H4 (cell line): ENCODE data around the gene SERINC5. TPM values are rescaled to one million over a fixed set of nuclear protein-coding genes. Genes with fewer than 3 reads are reported as not detected.
"Not testable (repeated sequence)": the region's sequence is repeated elsewhere in the genome, so short reads cannot be mapped to it uniquely, and the experiment has no call there.

Experiments used
- DNase-seq: peaks from one replicate; pipeline ENCODE4 v3.0.0-alpha.2; 2015; ENCODE audit warnings: low spot score
- total RNA-seq: library from RNA; depleted of rRNA; stranded (reverse); fragments of >200 nt; shearing (Covaris generic); gene quantifications from 2 replicates; pipeline ENCODE4 v1.2.3, GENCODE V29; 2014; rRNA removed

Gene SERINC5
- total RNA-seq, result 10.1 and 15.6 TPM in 2 replicates

DNA sequence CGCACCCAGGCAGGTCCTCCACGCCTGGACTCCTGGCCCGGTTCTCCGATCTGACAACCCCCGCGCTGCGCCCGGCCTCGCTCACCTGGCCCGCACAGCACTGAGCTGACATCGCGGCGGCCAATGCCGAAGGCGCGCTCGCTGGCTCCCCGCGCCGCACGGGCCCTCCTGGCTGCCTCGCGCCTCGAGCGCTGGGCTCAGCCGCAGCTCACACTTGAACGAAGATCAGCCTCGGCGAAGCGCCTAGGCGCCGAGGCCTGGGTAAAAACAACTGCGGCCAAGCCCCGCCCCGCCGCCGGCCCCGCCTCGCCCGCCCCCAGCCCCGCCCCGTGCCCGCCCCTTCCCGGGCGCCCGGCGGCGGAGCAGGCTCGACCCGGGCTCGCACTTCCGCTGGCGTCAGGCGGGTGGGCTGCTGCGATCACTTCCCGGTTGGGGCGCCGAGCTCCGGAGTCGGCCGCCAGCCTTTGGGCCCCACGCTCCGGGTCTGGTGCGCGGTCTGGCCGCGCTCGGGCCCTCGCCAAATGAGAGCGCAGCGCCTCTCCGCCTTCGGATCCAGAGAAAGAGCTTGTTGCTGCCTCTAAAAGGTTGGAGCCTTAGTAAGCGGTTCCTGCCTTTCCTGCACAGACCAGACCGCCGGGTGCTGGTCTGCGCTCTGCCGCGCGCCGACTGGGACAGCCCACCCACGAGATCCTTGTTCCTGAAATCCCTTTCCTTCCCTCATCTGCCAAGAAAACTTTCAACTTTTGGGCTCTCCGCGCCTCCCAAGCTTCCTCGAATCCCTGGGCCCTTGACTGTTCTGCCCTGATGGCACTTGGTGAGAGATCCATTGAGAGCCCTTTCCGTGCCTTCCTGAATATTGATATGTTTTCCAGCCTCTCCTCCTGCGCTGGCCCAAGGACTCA is at the start of gene SERINC5:
SERINC5 (minus strand) TSS at position 238 of the 902 bp plus-strand sequence; CDS start at position 112, 126 bp downstream.
- DNase-seq, result peak; percentile 53

- DNase-seq, result no peak
Observed at GRCh38 chr5:80302636-80303035, 46.8 kb upstream of the SERINC5 start.

DNA sequence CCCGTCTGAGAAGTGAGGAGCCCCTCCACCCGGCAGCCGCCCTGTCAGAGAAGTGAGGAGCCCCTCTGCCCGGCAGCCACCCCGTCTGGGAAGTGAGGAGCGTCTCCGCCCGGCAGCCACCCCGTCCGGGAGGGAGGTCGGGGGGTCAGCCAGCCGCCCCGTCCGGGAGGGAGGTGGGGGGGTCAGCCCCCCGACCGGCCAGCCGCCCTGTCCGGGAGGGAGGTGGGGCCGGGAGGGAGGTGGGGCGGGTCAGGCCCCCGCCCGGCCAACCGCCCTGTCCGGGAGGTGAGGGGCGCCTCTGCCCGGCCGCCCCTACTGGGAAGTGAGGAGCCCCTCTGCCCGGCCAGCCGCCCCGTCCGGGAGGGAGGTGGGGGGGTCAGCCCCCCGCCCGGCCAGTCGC is 45.5 kb upstream of the SERINC5 start:
- DNase-seq, result not testable (repeated sequence)

DNA sequence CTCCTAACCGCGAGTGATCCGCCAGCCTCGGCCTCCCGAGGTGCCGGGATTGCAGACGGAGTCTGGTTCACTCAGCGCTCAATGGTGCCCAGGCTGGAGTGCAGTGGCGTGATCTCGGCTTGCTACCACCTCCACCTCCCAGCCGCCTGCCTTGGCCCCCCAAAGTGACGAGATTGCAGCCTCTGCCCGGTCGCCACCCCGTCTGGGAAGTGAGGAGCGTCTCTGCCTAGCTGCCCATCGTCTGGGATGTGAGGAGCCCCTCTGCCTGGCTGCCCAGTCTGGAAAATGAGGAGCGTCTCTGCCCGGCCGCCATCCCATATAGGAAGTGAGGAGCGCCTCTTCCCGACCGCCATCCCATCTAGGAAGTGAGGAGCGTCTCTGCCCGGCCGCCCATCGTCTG is 44.9 kb upstream of the SERINC5 start:
- DNase-seq, result not testable (repeated sequence)

- no peak for DNase-seq
Observed at GRCh38 chr5:80300125-80300524, 44.3 kb upstream of the SERINC5 start.

- no peak for DNase-seq
Observed at GRCh38 chr5:80299601-80300000, 43.8 kb upstream of the SERINC5 start.

- DNase-seq, result no peak
Observed at GRCh38 chr5:80296121-80296520, 40.3 kb upstream of the SERINC5 start.

DNA sequence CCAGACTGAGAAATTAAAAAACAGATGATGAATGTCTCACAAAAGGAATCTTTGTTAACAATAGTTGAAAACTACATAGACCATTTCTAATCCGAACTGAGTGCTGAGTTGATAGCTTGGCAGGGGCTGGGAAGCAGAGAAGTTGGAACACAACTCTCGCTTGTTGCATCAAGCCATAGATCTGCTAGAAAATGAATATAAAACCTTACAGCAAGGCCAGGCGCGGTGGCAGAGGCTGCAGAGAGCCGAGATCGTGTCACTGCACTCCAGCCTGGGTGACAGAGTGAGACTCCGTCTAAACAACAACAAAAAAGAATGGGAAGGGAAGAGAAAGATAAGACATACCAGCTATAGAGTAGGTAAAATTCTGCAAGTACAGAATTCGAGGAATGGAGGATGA is 35.9 kb upstream of the SERINC5 start:
- DNase-seq, result no peak

- no peak for DNase-seq
Observed at GRCh38 chr5:80289320-80289719, 33.5 kb upstream of the SERINC5 start.

GRCh38 chr5:80288177-80288576 is 32.3 kb upstream of the SERINC5 start:
- no peak for DNase-seq

GRCh38 chr5:80284720-80285119 is 28.9 kb upstream of the SERINC5 start:
- no peak for DNase-seq

- DNase-seq, result no peak
Observed at GRCh38 chr5:80283360-80283759, 27.5 kb upstream of the SERINC5 start.

DNA sequence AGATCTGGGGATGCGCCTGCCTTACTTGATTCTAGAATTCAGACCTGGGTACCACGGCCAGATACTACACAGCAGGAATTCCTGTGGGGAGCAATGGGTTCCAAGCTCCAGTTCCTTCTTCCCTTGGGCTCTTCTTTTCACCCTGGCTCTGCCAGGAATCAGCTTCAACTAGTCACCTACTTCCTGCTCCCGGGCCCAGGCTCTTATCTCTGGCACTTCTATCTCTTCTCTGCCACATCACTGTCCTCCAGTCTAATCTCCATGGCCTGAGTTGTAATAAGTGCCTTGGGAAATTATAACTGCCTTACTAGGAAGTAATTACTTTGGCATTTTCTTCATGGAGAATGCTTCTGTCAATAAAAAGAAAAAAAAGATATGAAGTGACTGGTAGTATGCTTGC is 26.2 kb upstream of the SERINC5 start:
- no peak for DNase-seq

DNA sequence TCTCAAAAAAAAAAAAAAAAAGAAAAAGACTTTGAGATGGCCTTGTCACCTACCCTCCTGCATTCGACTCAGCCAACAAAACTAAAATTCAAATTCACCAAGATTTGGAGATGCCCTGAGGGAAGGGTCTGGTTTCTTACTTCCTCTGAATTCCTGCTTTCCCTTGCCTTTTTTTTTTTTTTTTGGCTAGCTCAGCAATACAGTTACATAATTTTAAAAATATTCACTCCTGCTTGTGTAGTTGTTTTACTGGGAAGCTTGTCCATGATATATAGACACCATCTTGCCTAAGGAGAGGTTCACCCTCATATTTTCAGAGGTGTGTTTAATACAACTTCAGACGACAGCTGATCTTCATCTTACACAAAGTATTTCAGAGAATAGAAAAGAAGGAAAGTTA is 21.3 kb upstream of the SERINC5 start:
- no peak for DNase-seq

- DNase-seq, result no peak
Observed at GRCh38 chr5:80276186-80276585, 20.3 kb upstream of the SERINC5 start.

- no peak for DNase-seq
Observed at GRCh38 chr5:80275347-80275746, 19.5 kb upstream of the SERINC5 start.

- DNase-seq, result not testable (repeated sequence)
Observed at GRCh38 chr5:80270543-80270942, 14.7 kb upstream of the SERINC5 start.

DNA sequence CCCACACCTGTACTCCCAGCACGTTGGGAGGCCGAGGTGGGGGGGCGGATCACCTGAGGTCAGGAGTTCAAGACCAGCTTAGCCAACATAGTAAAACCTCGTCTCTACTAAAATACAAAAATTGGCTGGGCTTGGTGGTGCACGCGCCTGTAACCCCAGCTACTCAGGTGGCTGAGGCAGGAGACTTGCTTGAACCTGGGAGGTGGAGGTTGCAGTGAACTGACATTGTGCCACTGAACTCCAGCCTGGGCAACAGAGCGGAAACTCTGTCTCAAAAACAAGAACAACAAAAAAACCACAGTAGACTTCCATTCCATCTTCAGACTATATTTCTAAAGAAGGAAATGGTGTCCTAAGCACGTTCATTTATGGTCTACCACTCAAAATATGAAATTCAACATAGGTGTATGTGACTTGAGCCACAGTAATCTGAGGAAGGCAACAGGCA is 14.2 kb upstream of the SERINC5 start:
- DNase-seq, result no peak

DNA sequence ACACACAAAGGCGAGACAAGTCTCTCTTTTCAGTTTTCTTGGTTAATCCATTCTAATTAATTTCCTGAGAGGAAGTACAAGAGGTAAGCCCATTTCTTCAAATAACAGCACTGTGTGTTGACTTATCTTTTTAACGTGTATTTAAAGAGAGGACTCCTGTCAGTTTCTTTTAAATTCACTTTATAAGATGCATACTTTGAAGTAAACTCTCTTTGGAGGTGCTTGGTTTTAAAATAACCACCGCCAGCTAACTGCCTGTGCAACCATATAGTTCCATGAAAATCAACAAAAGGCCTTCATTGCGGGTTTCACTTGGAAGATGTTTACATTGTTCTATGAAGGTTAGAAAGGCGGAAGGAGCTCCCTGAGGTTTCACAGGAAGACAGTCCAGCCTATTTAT is 13.1 kb upstream of the SERINC5 start:
- peak; percentile 68 for DNase-seq

- no peak for DNase-seq
Observed at GRCh38 chr5:80266566-80266965, 10.7 kb upstream of the SERINC5 start.

- no peak for DNase-seq
Observed at GRCh38 chr5:80260461-80260860, 4.6 kb upstream of the SERINC5 start.

DNA sequence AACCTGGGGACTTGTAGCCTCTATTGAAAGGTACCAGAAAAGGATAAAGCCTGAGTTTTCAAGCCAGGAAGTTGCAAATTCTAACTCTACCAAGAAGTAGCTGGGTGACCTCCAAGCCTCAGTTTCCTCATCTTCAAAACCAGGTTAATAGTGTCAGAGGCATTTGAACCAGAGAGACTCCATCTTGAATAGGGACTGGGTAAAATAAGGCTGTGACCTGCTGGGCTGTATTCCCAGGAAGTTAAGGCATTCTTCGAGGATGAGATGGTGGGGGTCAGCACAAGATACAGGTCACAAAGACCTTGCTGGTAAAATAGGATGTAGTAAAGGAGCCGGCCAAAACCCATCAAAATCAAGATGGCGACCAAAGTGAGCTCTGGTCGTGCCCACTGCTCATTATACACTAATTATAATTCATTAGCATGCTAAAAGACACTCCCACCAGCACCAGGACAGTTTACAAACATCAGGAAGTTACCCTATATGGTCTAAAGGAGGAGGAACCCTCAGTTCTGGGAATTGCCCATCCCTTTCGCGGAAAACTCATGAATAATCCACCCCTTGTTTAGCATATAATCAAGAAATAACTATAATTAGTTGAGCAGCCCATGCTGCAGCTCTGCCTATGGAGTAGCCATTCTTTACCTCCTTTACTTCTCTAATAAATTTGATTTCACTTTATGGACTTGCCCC is 3.8 kb upstream of the SERINC5 start:
- DNase-seq, result no peak

GRCh38 chr5:80255431-80255810 is 427 bp downstream of the SERINC5 start:
- DNase-seq, result no peak
